ENCODE measurements around the gene BBX.

Gene BBX

GRCh38 chr3:107522510-107523288 lies at the start of gene BBX:
TSS of gene BBX (plus strand) at chr3:107522962. CDS start at chr3:107710461, 187,499 bp downstream.
- peak within 1 kb of the TSS; percentile 79 for H3K4me3 ChIP-seq (ENCODE audit: low read length)
- peak; percentile 91 for DNase-seq (ENCODE audit: low read depth)
- TF ChIP-seq CTCF (conservative IDR thresholded peaks at IDR 0.05; ENCODE audit: low read depth, low read length): no peak

DNA sequence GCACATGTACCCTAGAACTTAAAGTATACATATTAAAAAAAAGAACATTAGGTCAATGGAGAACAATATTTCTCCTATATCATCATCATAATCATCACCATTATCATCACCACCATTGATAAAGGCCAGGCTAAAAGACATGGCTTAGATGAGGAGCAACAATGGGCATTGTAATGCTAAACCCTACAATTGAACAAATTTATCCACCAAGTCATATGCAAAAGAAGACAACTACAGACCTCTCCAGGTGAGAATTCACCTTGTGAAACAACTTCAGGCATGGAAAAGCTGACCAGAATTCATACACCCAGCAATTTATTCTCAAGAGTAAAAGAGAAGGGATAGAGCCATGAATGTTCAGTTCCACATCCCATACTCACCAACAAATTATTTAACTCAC lies 46.3 kb upstream of the BBX start:
- no peak for TF ChIP-seq CTCF (conservative IDR thresholded peaks at IDR 0.05; ENCODE audit: low read depth, low read length)
- DNase-seq (ENCODE audit: low read depth): no peak
- no peak overlapping the region for H3K4me3 ChIP-seq (ENCODE audit: low read length)

GRCh38 chr3:107487490-107487889 lies 35.3 kb upstream of the BBX start:
- no peak for DNase-seq (ENCODE audit: low read depth)
- H3K4me3 ChIP-seq (ENCODE audit: low read length): no peak overlapping the region
- no peak for TF ChIP-seq CTCF (conservative IDR thresholded peaks at IDR 0.05; ENCODE audit: low read depth, low read length)

- no peak overlapping the region for H3K4me3 ChIP-seq (ENCODE audit: low read length)
- no peak for TF ChIP-seq CTCF (conservative IDR thresholded peaks at IDR 0.05; ENCODE audit: low read depth, low read length)
- DNase-seq (ENCODE audit: low read depth): no peak
Observed at GRCh38 chr3:107488942-107489341, 33.8 kb upstream of the BBX start.

GRCh38 chr3:107493134-107493533 lies 29.6 kb upstream of the BBX start:
- no peak overlapping the region for H3K4me3 ChIP-seq (ENCODE audit: low read length)
- no peak for TF ChIP-seq CTCF (conservative IDR thresholded peaks at IDR 0.05; ENCODE audit: low read depth, low read length)
- DNase-seq (ENCODE audit: low read depth): no peak

- no peak overlapping the region for H3K4me3 ChIP-seq (ENCODE audit: low read length)
- TF ChIP-seq CTCF (conservative IDR thresholded peaks at IDR 0.05; ENCODE audit: low read depth, low read length): no peak
- DNase-seq (ENCODE audit: low read depth): no peak
Observed at GRCh38 chr3:107496855-107497254, 25.9 kb upstream of the BBX start.

- H3K4me3 ChIP-seq (ENCODE audit: low read length): no peak overlapping the region
- no peak for DNase-seq (ENCODE audit: low read depth)
- no peak for TF ChIP-seq CTCF (conservative IDR thresholded peaks at IDR 0.05; ENCODE audit: low read depth, low read length)
Observed at GRCh38 chr3:107498646-107499045, 24.1 kb upstream of the BBX start.
